OCI-LY1 (cell line): ENCODE measurements around the gene OSBPL3.

Source experiments
- CTCF ChIP-seq: fragments of 200-600 bp; sonication (generic), shearing (Covaris generic); IDR thresholded peaks from 2 replicates; pipeline ENCODE4 v1.5.1; 2017; ENCODE audit warnings: mild to moderate bottlenecking, antibody characterized with exemption, low read length, moderate library complexity, mixed read lengths
- EZH2 ChIP-seq: fragments of 200-600 bp; sonication (generic), shearing (Covaris generic); IDR thresholded peaks from 2 replicates; pipeline ENCODE4 v1.8.0; 2017; ENCODE audit warnings: borderline replicate concordance, mixed run types, mild to moderate bottlenecking, antibody characterized with exemption, low read length, moderate library complexity, mixed read lengths

- TF ChIP-seq CTCF: no peak
- no peak for TF ChIP-seq EZH2
These were observed 102.1 kb downstream of the OSBPL3 start for GRCh38 chr7:24877790-24878311.
